Right lobe of liver (tissue), 4 donors: Measurements from ENCODE around the gene IGFBP5.

ENCODE experiments used
- CTCF ChIP-seq, 4 donors: fragments of 200-600 bp in 3 of 4; fragments of 450-650 bp in 1 of 4; IDR thresholded peaks; one replicate each; pipeline versions ENCODE4 v1.5.1 to v1.8.0; 2016 to 2022; ENCODE audit warnings: antibody characterized with exemption in 4 of 4, mild to moderate bottlenecking in 2 of 4
- POLR2A ChIP-seq: fragments of 450-650 bp; IDR thresholded peaks from one replicate; pipeline ENCODE4 v1.6.1; 2017; ENCODE audit warnings: antibody characterized with exemption, mild to moderate bottlenecking
- donor health status: DM: no; HTN: no; CAD: no.
- donor health status: DM: no; HTN: no; CAD: no.
- donor health status: DM: no; HTN: yes; CAD: no.

- no peak for TF ChIP-seq POLR2A
- no peak for TF ChIP-seq CTCF (IDR thresholded peaks at IDR 0.05)
These were observed 43.9 kb downstream of the IGFBP5 start for GRCh38 chr2:216651351-216651881.
